Sigmoid colon (tissue), 4 donors: Measurements from ENCODE around the gene PHLDB2.

Experiments
- EP300 ChIP-seq, 4 donors: sonication (generic); formaldehyde crosslinking; IDR thresholded peaks; one replicate each; pipeline ENCODE4 v1.6.1; 2017; ENCODE audit warnings: antibody characterized with exemption in 4 of 4
- POLR2A ChIP-seq, 2 donors: fragments of 450-650 bp; IDR thresholded peaks; one replicate each; pipeline ENCODE4 v1.6.1; 2016; ENCODE audit warnings: antibody characterized with exemption in 2 of 2, mild to moderate bottlenecking in 2 of 2, moderate library complexity in 2 of 2
- POLR2AphosphoS5 ChIP-seq, 4 donors: sonication (generic); formaldehyde crosslinking; IDR thresholded peaks; one replicate each; pipeline ENCODE4 v1.6.1; 2017; ENCODE audit warnings: antibody characterized with exemption in 4 of 4
- TF ChIP-seq, protein P1 (sequence below), 4 experiments: fragments of 450-650 bp in 3 of 4; fragments of 200-600 bp in 1 of 4; IDR thresholded peaks; one replicate each; pipeline ENCODE4 v1.5.1; 2016 to 2019; ENCODE audit warnings: antibody characterized with exemption in 4 of 4, mild to moderate bottlenecking in 3 of 4, moderate library complexity in 2 of 4

DNA sequence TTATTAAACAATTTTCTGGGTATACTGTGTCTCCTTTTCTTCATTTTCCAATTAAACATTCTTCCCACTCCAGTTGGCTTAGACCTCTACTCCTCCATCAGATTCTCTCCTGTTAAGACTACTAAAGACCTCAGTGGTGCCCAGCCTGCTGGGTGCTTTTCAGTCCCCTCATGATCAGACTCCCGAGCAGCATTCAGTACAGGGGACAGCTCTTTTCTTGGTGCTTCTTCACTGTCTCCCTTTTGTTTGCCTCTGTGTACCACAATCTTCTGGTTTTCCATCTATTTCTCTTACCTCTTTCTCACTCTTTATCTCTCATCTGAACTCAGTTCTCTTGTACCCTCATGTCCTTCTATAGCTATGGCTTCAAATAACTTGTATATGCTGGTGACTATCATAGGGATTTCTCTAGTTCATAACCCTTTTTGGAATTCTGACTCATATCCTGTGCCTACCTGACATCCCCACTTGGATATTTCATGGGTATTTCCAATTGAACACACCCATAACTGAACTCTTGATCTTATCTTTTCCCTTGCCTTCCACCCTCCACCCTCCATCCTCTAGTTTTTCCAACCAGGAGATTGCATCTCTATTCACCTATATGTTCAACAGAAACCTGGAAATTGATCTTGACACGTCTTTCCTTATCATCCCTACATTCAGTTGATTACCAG, 64.2 kb downstream of the PHLDB2 start:
- TF ChIP-seq POLR2AphosphoS5 (IDR thresholded peaks at IDR 0.05) (no peak), POLR2A (IDR thresholded peaks at IDR 0.05) (no peak), EP300 (IDR thresholded peaks at IDR 0.05) (no peak)
- TF ChIP-seq, protein P1, sequence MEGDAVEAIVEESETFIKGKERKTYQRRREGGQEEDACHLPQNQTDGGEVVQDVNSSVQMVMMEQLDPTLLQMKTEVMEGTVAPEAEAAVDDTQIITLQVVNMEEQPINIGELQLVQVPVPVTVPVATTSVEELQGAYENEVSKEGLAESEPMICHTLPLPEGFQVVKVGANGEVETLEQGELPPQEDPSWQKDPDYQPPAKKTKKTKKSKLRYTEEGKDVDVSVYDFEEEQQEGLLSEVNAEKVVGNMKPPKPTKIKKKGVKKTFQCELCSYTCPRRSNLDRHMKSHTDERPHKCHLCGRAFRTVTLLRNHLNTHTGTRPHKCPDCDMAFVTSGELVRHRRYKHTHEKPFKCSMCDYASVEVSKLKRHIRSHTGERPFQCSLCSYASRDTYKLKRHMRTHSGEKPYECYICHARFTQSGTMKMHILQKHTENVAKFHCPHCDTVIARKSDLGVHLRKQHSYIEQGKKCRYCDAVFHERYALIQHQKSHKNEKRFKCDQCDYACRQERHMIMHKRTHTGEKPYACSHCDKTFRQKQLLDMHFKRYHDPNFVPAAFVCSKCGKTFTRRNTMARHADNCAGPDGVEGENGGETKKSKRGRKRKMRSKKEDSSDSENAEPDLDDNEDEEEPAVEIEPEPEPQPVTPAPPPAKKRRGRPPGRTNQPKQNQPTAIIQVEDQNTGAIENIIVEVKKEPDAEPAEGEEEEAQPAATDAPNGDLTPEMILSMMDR (IDR thresholded peaks at IDR 0.05) = no peak
